GM18867 (cell line): ENCODE data around the gene SLC29A2.

Experiments
- ATAC-seq: cut with Tn5 transposase; IDR thresholded peaks from one replicate; pipeline ENCODE4 v1.9.1; 2021; ENCODE audit warnings: mild to moderate bottlenecking, moderate library complexity; ENCODE audit not compliant: unreplicated experiment

SLC29A2 gene

DNA sequence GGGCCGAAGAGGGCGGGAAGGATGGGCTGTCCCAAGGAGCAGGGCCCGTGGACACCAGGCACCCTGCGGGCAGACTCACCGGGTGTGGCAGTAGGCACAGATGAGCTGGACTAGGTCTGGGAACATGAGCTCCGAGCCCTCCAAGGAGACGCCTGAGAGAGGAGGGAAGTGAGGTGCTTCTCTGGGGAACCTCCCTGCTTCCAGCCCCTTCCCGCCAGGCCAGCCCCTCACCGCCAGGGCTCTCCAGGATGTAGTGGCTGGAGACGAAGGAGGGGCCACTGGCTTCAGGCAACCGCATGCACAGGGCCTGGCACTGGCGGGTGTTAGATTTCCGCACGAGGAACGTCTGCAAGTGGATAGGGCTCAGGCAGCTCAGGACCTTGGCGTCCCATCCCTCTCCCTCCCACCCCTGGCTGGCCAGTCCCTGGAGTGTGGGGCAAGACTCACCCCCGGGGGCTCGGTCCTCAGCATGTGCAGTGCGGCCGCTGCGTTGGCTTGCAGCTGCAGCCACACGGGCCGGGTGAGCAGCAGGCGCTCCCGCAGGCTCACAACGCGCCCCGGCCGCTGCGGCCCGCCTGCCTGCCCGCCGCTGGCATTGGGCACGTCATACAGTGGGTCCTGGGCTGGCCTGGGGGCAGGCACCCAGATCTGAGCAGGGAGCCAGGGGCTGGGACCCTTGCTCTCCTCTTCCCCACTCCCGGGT, 35.9 kb downstream of the SLC29A2 start:
- ATAC-seq = no peak

DNA sequence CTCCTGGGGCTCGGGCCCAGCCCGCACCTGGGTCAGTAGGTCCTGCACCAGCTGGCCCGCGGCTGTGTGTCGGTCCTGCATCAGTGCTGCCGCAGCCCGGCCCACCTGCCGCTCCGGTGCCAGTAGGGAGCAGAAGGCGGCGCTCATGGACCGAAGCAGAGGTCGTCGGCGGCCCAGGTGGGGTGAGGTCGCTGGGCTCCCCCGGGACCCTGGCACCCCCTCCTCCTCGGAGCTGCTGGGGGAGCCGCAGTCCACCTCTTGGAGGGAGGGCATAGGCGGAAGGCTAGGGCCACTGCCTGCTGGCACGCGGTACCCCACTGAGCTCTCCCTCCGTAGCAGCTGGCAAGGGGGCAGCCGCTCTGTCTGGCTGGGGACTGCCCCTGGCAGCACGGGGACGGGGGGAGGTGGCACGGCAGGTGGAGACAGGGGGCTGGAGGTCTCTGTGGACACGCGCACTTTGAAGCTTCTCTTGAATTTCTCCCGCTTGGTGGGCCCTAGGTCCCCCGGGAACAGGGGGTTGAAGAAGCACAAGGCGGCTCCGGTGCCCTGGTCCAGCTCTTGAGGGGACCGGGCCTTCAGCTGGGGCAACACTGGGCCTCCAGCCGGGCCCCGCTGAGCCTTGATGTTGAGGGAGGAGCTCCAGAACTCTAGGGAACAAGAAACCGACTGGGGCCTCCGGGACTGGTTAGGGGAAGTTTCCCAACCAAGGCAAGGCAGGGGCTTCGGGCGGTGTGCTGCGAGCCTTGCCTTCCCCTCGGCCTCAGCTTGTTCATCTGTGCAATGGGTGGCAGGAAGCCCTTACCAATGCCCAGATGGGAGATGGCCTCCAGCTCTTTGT, 36.7 kb downstream of the SLC29A2 start:
- ATAC-seq = no peak

DNA sequence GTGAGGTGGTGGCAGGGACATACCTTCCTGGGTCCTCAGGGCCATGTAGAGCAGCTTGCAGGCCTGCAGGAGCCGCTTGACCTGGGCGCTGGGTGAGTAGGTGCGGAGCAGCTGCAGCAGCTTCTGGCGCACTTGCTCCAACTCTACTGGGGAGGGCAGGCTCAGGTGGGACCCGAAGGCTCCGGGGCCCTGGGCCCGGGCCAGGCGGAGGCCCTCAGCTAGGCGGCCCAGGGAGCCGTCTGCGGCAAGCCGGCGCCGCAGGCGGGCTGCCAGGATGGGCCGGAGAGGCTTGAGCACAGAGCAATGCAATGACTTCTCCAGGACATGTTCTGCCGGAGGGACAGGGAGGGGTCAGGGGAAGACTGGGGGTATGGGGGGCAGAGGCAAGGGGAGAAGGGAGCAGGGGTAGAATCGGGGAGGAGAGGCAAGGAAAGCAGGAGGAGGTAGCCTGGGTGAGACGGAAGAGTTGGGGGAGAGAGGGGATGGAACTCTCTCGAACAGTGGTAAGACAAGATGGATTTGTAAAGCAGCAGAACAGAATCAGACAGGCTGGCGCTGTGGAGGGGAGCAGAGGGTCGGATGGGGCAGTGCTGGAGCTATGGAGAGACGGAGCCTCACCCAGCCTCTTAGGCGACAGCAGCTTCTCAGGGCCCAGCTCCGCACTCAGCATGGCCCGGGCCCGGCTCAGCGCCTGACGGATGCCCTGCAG, 37.5 kb downstream of the SLC29A2 start:
- no peak for ATAC-seq

DNA sequence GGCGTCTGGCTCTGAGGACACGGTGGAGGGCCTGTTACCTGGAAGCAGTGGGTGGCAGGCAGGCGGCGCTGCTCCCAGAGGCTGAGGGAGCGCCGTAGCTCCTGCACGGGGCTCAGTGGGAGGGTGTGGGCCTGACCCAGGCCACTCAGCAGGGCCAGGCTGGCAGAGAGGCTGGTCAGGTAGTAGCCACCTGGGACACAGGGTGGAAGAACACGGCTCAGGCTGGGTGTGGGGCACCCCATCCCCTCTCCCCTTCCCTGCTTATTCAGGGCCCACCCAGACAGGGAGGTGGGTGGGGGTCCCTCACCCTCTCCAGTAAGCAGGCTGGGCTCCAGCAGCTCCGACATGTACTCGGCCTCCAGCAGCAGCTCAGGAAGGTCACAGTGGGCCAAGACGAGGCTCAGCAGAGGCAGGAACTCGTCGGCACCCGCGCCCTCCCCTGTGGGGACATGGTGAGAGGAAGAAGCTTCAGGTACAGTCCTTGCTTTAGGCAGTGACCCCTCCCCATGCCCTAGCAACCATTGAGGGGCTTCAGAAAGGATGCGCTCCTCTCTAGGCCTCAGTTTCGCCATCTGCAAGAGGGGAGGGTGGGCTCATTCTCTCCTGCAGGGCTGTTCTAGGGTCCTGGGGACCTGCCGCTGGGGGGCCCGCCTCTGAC, 38.2 kb downstream of the SLC29A2 start:
- ATAC-seq = no peak

DNA sequence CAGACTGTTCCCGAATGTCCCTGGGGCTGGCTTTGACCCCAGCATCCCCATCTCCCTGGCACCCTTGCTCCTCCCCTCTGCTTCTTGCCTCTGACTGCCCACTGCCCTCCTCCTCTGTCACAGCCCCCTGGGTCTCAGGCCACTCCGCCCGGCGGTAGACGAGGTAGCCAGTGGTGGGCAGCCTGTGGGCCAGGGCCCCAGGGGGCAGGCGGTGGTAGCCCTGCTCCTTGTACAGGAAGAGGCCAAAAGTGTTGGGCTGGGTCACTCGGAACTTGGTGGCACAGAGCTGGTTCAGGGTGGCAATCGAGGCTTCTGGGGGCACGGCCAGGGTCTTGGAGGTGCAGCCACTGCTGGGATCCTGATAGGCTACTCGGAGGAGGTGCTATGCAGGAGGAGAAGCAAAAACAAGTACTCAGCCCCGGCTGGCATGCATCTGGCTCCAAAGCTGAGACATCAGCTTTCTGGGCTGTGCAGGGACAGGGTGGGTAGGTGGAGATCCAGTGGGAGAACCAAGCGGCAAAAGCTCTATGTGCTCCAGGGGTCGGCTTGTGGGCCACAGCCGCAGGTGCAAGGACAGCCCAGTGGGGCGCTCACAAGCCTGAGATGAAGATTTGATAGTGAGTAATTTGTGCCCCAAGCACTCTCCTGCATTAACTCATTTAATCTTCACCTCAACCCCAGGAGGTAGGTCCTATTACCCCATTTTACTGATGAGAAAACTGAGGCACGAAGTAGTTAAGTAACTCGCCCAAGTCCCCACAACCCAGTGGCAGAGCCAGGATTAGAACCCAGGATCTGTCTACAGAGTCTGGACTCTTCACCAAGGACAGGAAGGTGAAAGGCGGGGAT, 39.0 kb downstream of the SLC29A2 start:
- ATAC-seq = no peak

DNA sequence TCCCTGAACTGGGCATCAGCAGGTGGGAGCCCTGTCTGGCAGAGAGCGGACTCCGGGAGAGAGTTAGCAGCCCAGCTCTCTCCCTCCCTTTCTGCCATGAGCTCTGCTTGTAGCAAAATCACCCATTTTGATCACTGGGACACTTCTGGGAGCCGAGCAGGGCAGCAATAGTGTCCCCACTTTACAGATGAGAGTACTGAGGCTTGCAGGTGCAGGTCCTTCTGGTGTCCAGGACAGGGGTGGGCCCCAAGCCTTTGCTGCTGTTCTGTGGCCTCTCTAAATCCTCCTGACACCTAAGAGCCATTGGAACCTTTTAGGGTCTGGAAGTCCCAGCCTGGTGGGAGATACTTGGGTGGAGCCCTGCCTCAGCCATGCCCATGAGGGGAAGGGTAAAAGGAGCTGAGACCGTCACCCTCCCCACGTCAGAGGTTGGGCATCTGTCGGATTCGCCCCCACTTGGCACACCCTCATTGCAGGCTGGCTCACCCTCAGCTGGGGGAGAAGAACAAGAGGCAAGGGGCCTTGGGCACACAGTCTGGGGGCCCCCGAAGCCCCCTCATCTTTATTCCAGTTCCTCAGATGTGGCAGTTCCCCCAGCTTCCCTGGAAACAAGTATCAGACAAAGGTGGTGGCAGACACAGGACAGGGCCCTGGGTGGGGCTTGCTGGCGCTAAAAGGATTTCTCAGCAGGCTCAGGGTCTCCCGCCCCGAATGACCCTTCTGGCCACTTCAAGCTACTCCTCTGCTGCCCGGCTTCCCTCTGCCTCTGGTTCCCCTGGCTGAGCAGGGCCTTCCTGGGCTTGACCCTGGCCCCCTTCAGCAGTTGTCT, 39.8 kb downstream of the SLC29A2 start:
- no peak for ATAC-seq

DNA sequence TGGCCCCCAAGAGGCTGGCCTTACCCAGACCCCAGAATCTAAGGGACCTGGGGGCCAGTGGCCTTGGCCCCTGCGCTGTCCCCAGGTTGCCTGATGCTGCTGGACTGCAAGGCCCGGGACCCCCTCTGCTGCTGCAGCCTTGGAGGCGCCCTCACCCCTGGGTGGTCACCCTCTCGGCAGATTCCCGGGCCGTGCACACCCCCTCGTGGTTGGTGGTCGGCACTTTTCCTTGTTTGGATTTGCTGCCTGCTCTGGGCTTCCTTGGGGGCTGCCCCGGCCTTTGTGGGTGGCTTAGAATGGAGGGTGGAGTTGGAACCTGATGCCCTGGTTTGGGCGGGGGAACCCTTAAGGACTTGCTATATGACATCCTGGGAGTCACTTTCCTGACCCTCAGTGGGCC, 40.6 kb downstream of the SLC29A2 start:
- ATAC-seq = no peak

DNA sequence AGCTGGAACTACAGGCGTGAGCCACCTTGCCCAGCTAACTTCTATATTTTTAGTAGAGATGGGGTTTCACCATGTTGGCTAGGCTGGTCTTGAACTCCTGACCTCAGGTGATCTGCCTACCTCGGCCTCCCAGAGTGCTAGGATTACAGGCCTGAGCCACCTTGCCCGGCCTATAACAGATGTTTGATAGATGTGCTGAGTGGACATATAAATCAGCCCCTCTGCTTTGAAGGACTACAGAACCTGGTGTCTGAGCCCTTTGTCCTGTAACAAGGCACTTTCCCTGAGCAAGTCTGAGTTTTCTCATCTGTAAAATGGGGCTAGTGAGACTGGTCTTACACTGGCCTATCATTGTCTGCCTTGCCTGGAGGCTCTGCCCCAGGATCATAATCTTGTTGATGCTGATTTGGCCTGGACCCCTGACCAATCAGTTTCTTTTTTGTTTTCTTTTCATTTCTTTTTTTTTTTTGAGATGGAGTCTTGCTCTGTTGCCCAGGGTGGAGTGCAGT, 42.3 kb downstream of the SLC29A2 start:
- ATAC-seq = no peak

DNA sequence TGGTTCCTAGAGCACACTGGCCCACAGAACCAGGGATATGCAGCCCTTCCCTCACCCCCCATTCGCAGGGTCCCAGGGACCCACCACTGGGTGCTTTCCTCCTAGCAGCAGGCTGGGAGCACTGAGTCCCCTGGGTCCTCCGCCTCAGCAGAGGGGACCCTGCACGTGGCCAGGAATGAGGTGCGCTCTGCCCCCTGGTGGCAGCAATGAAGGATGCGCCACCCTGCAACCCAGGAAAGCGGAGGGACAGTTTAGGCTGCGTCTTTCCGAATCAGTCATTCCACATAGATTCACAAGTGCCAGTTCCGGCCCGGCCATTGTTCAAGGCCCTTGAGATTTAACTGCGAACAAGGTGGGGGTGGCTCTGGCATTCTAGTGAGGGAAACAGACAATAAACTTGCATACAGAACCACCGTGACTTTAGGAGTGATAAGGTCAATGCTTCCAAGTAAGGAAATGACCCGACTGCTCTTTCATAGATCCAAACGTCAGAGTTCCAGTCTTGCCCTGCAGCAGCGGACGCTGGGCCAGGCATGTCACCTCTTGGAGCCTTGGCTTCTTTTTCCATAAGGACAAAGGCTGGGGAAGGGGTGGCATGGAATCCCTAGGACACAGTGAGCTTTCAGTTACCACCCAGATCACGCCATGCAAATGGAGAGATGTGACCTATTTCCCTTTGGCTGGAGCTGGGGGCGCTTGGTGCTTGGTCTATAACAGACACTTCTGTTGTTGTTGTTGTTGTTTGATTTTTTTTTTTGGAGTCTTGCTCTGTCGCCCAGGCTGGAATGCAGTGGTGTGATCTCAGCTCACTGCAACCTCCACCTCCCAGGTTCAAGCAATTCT, 43.0 kb downstream of the SLC29A2 start:
- ATAC-seq = peak; percentile 62

DNA sequence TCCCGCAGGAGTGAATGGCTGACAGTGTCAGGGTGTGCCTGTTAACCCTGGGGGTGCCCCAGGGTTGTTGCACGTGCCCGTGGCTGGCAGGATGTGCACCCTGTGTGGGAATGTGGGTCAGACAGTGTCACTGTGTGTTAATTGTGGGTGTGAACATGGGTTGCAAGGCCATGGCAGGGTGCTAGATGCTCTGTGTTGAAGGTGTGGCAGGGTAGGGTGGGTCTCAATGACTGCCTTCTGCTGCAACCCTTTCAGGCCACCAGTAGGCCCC, 43.6 kb downstream of the SLC29A2 start:
- ATAC-seq = no peak

DNA sequence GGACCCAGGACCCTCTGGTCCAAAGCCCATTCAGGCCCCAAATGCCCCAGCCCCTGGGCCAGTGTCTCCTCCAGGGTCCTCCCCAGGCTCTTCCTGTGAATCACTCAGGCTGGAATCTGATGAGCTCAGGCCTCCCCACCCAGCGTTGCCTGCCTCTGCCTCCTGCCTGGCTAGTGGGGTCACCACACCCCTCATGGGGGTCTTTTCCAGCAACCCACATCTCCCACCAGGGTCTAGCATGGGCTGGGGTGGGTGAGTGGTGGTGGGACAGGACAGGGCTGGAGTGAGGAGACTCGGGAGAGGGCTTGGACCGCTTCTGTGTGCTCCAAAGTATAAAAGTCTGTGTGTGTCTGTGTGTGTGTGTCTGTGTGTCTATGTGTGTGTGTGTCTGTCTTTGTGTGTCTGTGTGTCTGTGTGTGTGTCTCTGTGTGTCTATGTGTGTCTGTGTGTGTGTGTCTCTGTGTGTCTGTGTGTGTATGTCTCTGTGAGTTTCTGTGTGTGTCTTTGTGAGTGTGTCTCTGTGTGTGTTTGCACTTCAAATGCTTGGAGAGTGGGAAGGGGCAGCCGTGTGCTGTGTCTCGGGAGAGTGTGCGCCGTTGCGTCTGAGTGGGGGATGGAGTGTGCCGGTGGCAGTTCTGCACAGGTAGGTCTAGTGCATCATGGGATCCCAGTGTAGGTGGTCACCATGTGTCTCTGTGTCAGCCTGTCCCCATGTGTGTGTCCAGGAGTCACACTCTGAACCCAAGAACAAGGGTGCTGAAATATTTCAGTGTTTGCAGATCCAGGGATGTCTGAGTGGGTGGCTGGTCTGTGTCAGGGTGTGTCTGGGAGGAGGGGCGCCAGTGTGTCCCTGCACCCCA, 44.2 kb downstream of the SLC29A2 start:
- no peak for ATAC-seq

DNA sequence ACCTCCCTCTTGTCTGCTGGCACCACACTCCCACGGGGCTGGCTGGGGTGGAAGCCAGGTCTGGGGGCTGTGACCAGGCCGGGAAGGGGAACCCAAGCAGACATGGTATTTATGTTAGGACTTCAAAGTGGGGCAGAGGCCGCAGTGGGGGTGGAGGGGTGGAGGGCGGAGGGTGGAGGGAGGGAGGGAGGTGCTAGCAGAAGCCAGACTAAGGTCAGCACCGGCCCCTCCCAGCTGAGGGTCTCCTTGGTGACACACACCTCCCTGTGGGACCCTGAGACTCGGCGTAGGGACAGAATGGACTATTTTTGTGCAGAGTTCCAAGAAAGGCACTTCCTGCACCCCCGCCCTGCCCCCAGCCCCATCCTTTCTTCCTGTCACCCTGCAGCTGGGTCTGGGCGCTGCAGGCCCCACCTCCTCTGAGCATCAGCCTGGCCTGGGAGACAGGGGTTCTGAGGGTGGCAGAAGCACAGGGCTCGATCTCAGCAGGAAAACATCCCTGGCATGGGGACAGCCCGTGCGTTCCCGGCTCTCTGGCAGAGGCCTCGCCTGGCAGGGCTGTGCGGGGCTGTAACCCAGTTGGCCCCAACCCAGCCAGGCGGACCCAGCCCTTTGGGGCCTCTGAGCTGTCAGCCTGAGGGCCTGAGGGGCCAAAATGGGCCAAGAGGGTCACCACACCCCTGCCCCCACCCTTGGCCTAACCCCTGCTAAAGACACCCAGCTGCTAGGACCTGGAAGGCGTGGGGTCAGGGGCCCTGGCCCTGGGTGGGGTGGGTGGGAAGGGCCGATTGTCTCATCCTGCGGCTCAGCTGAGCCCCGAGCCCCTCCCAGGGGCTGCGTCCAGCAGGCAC, 45.1 kb downstream of the SLC29A2 start:
- no peak for ATAC-seq

DNA sequence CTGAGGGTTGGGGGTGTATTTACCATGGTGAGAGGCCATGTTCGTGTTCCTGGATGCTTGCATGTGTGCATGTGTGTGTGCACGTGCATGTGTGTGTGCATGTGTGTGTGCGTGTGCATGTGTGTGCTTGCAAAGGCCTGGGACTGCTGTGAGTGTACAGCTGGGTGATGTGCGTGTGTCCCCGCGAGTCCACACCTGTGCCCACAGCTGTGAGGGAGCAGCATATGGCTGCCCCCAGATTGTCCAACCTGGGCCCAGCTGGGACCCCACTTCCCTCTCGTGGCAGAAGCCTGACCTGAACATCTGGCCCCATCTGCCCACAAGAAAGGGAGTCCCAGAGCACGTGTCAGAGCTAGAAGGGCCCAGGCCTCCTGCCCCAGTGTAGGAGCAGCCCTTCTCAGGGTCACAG, 46.3 kb downstream of the SLC29A2 start:
- no peak for ATAC-seq

DNA sequence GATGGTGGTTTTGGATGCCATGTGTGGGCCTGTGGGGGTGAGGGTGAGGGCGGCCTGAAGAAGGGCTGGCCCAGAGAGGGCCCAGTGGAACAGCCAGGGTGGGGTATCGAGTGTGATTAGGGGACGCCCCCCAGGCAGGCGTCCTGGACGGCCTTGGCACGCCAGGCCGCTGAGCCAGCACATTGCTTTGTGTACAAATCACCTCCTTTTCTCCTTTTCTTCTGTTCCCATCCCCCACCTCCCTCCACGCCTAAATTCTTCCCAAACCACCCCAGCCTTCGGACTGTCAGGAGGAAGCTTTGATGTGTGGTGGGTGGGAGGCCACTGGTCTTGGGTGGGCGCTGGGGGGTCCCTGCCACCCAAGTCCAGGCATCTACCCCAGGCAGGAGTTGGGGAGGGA, 46.9 kb downstream of the SLC29A2 start:
- no peak for ATAC-seq

DNA sequence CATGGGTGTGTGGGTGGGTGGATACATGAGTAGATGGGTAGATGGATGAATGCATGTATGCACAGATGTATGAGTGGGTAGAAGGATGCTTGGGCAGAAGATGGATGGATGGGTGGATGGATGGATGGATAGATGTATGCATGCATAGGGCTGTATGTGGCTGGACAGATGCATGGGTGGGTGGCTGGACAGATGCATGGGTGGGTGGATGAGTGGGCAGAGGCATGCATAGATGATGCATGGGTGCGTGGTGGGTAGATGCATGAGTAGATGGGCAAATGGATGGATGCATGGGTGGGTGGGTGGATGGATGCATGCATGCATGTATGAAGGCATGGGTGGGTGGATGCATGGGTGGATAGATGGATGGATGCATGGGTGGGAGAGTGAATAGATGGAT, 47.9 kb downstream of the SLC29A2 start:
- ATAC-seq = no peak

DNA sequence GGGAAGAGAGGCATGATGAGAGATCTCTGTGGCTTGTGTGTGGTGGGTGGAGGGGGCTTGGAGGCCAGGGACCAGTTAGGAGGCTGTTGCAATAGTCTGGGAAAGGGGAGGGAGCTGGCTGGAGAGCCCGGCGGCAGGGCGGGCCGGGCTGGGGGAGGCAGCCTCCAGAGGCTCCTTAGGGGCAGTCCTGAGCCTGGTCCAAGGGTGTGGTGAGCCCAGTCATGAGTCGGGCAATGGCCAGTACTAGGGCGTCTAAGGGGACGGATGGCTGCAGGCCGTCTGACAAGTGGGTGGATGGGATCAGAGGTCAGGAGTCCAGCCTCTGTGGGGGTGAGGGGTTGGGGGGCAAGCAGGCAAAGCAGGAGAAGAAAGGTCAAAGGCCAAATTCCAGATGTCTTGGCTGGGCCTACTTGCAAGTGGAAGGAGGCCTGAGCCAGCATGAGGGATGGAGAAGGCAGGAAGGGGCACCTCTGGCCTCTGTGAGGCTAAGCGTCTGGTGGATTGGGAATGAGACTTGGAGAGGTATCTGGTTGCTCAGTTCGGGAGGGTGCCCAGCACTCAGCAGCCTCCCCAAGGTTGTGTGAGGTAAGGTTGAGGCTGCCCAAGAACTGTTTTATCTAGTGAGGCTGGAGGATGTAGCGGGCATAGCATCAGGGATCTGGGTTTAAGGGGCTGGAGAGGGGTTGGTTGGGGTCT, 48.7 kb downstream of the SLC29A2 start:
- no peak for ATAC-seq
